ENCODE data around the gene ARTN. TPM values are rescaled to one million over a fixed set of nuclear protein-coding genes. Genes with fewer than 3 reads are reported as not detected.

Gene ARTN
- total and polyA plus RNA-seq, 2 experiments from 2014 or later, result 6.7 to 35.7 TPM

- 0 out of 2 replicates have a peak, but pooled peaks cover 7% of the 10 kb centered on the region for H3K36me3 ChIP-seq (ENCODE audit: insufficient read depth)
- DNase-seq (ENCODE audit: low spot score) (peak; percentile 99), ATAC-seq (peak; percentile 78)
- H3K79me2 ChIP-seq (replicated peaks; ENCODE audit: insufficient read depth), result peaks cover 17% of the 10 kb centered on the region
- H3K9me2 ChIP-seq (ENCODE audit: insufficient read depth), result no peaks in the 10 kb centered on the region
- Mint-ChIP-seq H3K9me3 (no peaks in the 10 kb centered on the region), H3K27me3 (ENCODE audit: insufficient read depth, low read depth, poor library complexity) (peaks cover 25% of the 10 kb centered on the region), H3K4me1 (peaks cover 45% of the 10 kb centered on the region), H3K4me3 (peak within 1 kb of the TSS; percentile 90), H3K36me3 (ENCODE audit: low read depth) (peaks cover 70% of the 10 kb centered on the region), H3K27ac (peak within 1 kb of the TSS; percentile 69)
- peaks cover 24% of the 10 kb centered on the region; the same call in 1 of the 2 replicates for H3F3A ChIP-seq (replicated peaks; ENCODE audit: low read depth)
- peaks cover 29% of the 10 kb centered on the region for H3K4me1 ChIP-seq (ENCODE audit: insufficient read depth)
- H3K4me2 ChIP-seq, result peak within 1 kb of the TSS; percentile 98
- H3K27ac ChIP-seq (ENCODE audit: low read depth), result 0 out of 2 replicates have a peak within 1 kb of the TSS, but pooled peaks have one; percentile 59
- peaks cover 22% of the 10 kb centered on the region for H4K20me1 ChIP-seq (replicated peaks; ENCODE audit: insufficient read depth)
- peak within 1 kb of the TSS; percentile 100 for H2AFZ ChIP-seq
- 0 out of 4 replicates have a peak, but pooled peaks of 1 of the 2 experiments have one; percentile 14 for TF ChIP-seq CTCF (conservative IDR thresholded peaks at IDR 0.05; ENCODE audit: low read depth in 2 of 2)
- TF ChIP-seq ZNF462 (CRISPR knock-in tag; IDR thresholded peaks at IDR 0.05), result no peak
- peak; percentile 92 for TF ChIP-seq POLR2AphosphoS5 (IDR thresholded peaks at IDR 0.05; ENCODE audit: low read depth)
- TF ChIP-seq ZNF331 (CRISPR knock-in tag; IDR thresholded peaks at IDR 0.05; ENCODE audit: low read depth), result no peak
- no peak for TF ChIP-seq STAT1 (IDR thresholded peaks at IDR 0.05; ENCODE audit: unreplicated experiment)
- TF ChIP-seq NANOG (IDR thresholded peaks at IDR 0.05; ENCODE audit: borderline replicate concordance), result no peak
- peak; percentile 93 for TF ChIP-seq ETS1 (IDR thresholded peaks at IDR 0.05)
- TF ChIP-seq JUNB (IDR thresholded peaks at IDR 0.05; ENCODE audit: unreplicated experiment), result no peak
- TF ChIP-seq CREB1 (CRISPR knock-in tag; IDR thresholded peaks at IDR 0.05; ENCODE audit: low read depth), result peak; percentile 95
- TF ChIP-seq ZNF114 (CRISPR knock-in tag; IDR thresholded peaks at IDR 0.05), result no peak
- TF ChIP-seq EZH2 (IDR thresholded peaks at IDR 0.05; ENCODE audit: low read depth, unreplicated experiment), result no peak
- TF ChIP-seq EZH2phosphoT487 (IDR thresholded peaks at IDR 0.05; ENCODE audit: unreplicated experiment), result no peak
- no peak for TF ChIP-seq REST (IDR thresholded peaks at IDR 0.05; ENCODE audit: unreplicated experiment)
- peak within 1 kb of the TSS; percentile 96 for H3K4me3 ChIP-seq
- H3K27me3 ChIP-seq (ENCODE audit: insufficient read depth), result no peaks in the 10 kb centered on the region
These were observed 41.0 kb downstream of the ARTN start, which contains the start of gene ATP6V0B for GRCh38 chr1:43974443-43975248. TSS of gene ATP6V0B (plus strand) at chr1:43974960. CDS start at chr1:43975041, 81 bp downstream.

Measured in GM23338 (cell line).